GM12872 (cell line): ENCODE results near the gene KRT4.

Source experiments
- TF ChIP-seq, protein P1 (sequence below): IDR thresholded peaks from 3 replicates; pipeline ENCODE4 v1.5.1; 2011; ENCODE audit warnings: low read depth, mild to moderate bottlenecking, low read length, moderate library complexity; ENCODE audit not compliant: insufficient read depth

The KRT4 gene

DNA sequence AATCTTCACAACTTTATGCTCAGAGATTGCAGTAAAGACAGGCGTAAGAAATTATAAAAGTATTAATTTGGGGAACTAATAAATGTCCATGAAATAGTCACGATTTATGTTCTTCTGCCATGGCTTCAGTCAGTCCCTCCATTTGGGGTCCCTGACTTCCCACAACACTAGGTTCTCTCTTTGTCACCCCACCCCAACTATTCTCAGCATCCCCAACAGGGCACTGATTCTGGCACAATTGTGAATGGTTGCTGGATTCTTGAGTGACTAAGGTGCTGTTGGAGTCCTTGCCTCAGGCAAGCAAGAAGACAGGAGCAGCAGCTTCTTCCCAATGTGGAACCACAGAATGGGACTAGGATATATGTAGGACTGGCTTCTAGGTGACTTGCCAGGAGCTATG is 52.1 kb downstream of the KRT4 start:
- TF ChIP-seq, protein P1, sequence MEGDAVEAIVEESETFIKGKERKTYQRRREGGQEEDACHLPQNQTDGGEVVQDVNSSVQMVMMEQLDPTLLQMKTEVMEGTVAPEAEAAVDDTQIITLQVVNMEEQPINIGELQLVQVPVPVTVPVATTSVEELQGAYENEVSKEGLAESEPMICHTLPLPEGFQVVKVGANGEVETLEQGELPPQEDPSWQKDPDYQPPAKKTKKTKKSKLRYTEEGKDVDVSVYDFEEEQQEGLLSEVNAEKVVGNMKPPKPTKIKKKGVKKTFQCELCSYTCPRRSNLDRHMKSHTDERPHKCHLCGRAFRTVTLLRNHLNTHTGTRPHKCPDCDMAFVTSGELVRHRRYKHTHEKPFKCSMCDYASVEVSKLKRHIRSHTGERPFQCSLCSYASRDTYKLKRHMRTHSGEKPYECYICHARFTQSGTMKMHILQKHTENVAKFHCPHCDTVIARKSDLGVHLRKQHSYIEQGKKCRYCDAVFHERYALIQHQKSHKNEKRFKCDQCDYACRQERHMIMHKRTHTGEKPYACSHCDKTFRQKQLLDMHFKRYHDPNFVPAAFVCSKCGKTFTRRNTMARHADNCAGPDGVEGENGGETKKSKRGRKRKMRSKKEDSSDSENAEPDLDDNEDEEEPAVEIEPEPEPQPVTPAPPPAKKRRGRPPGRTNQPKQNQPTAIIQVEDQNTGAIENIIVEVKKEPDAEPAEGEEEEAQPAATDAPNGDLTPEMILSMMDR = no peak

DNA sequence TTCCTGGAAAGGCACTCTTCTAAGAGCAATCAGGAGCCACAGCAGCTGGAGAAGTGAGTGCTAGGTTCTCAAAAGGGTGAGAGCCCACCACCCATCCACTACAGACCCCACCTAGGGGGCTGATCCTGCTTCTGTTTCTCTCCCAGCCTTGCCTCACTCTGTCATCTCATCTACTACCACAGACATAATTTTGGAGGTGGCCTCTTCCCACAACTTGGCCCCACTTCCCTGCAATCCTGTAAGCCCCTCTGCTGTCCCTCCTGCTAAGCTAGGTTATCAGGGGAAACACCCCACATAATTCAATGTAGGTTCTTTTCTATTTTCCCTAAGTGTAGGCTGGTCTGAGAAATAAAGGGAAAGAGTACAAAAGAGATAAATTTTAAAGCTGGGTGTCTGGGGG is 53.3 kb downstream of the KRT4 start:
- TF ChIP-seq, protein P1 = no peak

DNA sequence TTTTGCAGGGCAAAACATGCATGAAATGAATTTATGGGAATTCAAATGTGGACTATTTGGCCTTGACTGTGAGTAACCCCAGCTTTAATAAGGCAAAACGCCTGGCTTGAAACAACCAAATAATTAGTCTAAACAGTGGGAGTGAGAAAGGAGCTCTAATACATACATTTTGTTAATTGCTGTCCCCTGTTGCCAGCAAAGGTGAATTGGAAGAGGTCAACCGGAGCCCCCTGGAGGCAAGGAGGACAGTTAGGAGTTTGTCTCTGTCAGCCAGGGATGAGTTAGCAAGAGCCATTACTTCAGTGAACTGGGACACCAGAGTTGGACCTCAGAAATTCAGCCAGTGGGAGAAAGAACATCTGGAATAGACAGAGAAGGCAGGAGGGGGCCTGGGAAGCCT is 54.2 kb downstream of the KRT4 start:
- TF ChIP-seq, protein P1 = no peak

DNA sequence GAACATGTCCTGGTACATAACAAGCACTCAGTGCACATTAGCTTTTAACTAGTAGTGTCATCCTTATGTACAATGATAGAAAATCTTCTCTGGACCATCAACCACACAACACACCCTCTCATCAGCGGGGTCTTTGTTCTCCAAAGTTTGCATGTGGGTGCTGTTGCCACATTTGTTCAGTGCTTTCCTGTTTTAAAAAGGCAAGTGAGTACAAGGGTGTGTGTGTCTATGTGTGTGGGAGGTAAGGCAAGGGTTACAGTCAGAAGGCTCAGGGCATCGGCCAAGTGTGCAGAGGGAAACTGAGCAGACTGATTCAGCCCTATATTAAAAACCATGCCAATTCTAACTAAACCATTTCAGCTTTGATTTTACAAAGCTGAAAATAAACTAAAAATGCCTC is 54.7 kb downstream of the KRT4 start:
- TF ChIP-seq, protein P1 = no peak

DNA sequence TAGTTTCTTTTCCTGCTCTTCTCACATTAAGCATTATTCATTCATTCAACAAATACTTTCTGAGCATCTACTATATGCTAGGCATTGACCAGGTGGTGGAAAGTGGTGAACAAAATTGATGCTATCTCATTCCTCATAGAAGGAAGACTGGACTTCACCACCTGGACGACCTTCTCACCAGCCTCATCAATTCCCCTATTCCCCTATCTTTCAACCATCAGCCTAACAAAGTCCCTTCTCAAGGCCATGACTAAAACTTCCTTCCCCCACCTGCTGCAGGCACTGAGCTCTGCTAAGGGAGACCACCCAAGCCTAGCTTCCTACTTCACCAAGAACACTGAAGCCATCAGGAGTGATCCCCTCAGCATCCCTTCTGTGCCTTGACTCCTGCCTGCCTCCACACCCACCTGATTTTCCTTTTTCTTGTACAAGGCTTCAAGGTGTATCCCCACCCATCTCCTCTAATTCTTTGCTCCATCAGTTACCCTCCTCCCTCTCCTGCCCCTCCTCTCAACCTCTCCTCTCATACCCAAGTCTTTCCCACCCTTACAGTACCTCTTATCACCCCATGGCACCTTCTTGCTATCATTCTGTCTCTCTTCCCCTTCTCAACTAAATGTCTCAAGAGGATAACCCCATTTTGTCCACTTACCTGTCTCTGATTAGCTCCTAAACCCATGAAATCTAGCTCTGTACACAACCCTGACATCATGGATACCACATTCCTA is 56.3 kb downstream of the KRT4 start:
- TF ChIP-seq, protein P1 = no peak
